ENCODE data around the gene IL21R.

GRCh38 chr16:27377666-27378485, 24.1 kb upstream of the IL21R start:
- TF ChIP-seq POLR2A (IDR thresholded peaks at IDR 0.05) (no peak), CTCF (IDR thresholded peaks at IDR 0.05) (no peak)
